Spleen (tissue), 11 donors: Measurements from ENCODE around the gene AK2. TPM values are rescaled to one million over a fixed set of nuclear protein-coding genes. Genes with fewer than 3 reads are reported as not detected.

Experiments used
- DNase-seq: peaks from one replicate; pipeline ENCODE4 v3.0.0-alpha.2; 2020
- H3K27ac ChIP-seq, 8 donors: fragments of 200-600 bp; sonication (generic) in 7 of 8; 1 replicate in 4 of 8; 2 replicates in 4 of 8; pipeline versions ENCODE4 v1.5.0 to v1.8.0; 2016 to 2021; ENCODE audit warnings: inconsistent platforms in 4 of 8, mild to moderate bottlenecking in 4 of 8, moderate library complexity in 1 of 8
- H3K27me3 ChIP-seq, 7 donors: fragments of 200-600 bp; sonication (generic) in 6 of 7; replicated peaks in 1 of 7; 1 replicate in 4 of 7; 2 replicates in 3 of 7; pipeline versions ENCODE4 v1.5.0 to v1.8.0; 2016 to 2021; ENCODE audit warnings: inconsistent platforms in 3 of 7, mild to moderate bottlenecking in 1 of 7
- H3K36me3 ChIP-seq, 6 donors: fragments of 200-600 bp; sonication (generic) in 5 of 6; 1 replicate in 4 of 6; 2 replicates in 2 of 6; pipeline versions ENCODE4 v1.5.0 to v1.8.0; 2016 to 2021; ENCODE audit warnings: inconsistent platforms in 2 of 6
- H3K4me1 ChIP-seq, 6 donors: fragments of 200-600 bp; sonication (generic) in 5 of 6; 1 replicate in 3 of 6; 2 replicates in 3 of 6; pipeline versions ENCODE4 v1.5.0 to v1.8.0; 2016 to 2021; ENCODE audit warnings: inconsistent platforms in 3 of 6
- H3K4me3 ChIP-seq, 8 donors: fragments of 200-600 bp; sonication (generic) in 7 of 8; 1 replicate in 4 of 8; 2 replicates in 4 of 8; pipeline versions ENCODE4 v1.5.0 to v1.8.0; 2016 to 2021; ENCODE audit warnings: inconsistent platforms in 4 of 8, mild to moderate bottlenecking in 4 of 8, moderate library complexity in 2 of 8
- H3K9me3 ChIP-seq, 8 donors: fragments of 200-600 bp; sonication (generic) in 7 of 8; 1 replicate in 4 of 8; 2 replicates in 4 of 8; pipeline versions ENCODE4 v1.5.0 to v1.8.0; 2016 to 2021; ENCODE audit warnings: inconsistent platforms in 4 of 8
- CTCF ChIP-seq, 11 experiments: fragments of 200-600 bp in 7 of 11; fragments of 450-650 bp in 4 of 11; sonication (generic) in 4 of 11; IDR thresholded peaks in 8 of 11; conservative IDR thresholded peaks in 3 of 11; 1 replicate in 7 of 11; 2 replicates in 4 of 11; pipeline versions ENCODE4 v1.4.0 to v1.8.0; 2016 to 2021; ENCODE audit warnings: antibody characterized with exemption in 11 of 11, inconsistent platforms in 4 of 11, mild to moderate bottlenecking in 1 of 11
- POLR2A ChIP-seq, 3 donors: fragments of 450-650 bp; IDR thresholded peaks; one replicate each; pipeline ENCODE4 v1.5.1; 2017; ENCODE audit warnings: antibody characterized with exemption in 3 of 3, mild to moderate bottlenecking in 1 of 3
- POLR2AphosphoS5 ChIP-seq, 3 donors: sonication (generic); formaldehyde crosslinking; IDR thresholded peaks; one replicate each; pipeline ENCODE4 v1.5.1; 2017; ENCODE audit warnings: antibody characterized with exemption in 3 of 3
- WGBS, 5 donors: extraction: QIAGEN DNeasy Blood & Tissue Kit in 3 of 5; methylation state at CpG; one replicate each; pipeline versions ENCODE4 v1.1.5 to v1.1.7; 2013 to 2018; 5-methylcytosine and 5-hydroxymethylcytosine counted together
- intact Hi-C: fragments of 100-400 bp; cut with DNase I; formaldehyde crosslinking; loops from one replicate; pipeline ENCODE4 v1.15.0; 2023; ENCODE audit warnings: low total_unique reads
- polyA plus RNA-seq, 3 donors: library from polyadenylated mRNA; stranded (reverse); fragments of 200-250 nt; gene quantifications; one replicate each; pipeline ENCODE4 v1.2.1, GENCODE V29; 2013
- total RNA-seq, 7 donors: library from RNA; depleted of rRNA in 3 of 7; stranded (reverse); fragments of >200 nt in 3 of 7; fragmentation: NEBNext Ultra II Directional in 4 of 7; extraction: Animal tissue kit (Norgen Biotek cat#: 25700) in 4 of 7; gene quantifications; one replicate each; pipeline versions ENCODE4 v1.1.0 to v1.2.1, GENCODE V29; 2016 to 2021
- donor health status: healthy with polysubstance abuse.
- donor health status: DM: no; HTN: no; CAD: no; lungs with moderate emphysema.
- donor health status: DM: no; HTN: no; CAD: no.
- donor health status: Bipolar disorder and iron deficiency.
- donor health status: healthy.
- donor health status: DM: no; HTN: no; CAD: no.
- donor health status: DM: yes; HTN: yes; CAD: no.

The AK2 gene
- total and polyA plus RNA-seq, 10 donors = 42.8 to 139 (median 92.3) TPM

DNA sequence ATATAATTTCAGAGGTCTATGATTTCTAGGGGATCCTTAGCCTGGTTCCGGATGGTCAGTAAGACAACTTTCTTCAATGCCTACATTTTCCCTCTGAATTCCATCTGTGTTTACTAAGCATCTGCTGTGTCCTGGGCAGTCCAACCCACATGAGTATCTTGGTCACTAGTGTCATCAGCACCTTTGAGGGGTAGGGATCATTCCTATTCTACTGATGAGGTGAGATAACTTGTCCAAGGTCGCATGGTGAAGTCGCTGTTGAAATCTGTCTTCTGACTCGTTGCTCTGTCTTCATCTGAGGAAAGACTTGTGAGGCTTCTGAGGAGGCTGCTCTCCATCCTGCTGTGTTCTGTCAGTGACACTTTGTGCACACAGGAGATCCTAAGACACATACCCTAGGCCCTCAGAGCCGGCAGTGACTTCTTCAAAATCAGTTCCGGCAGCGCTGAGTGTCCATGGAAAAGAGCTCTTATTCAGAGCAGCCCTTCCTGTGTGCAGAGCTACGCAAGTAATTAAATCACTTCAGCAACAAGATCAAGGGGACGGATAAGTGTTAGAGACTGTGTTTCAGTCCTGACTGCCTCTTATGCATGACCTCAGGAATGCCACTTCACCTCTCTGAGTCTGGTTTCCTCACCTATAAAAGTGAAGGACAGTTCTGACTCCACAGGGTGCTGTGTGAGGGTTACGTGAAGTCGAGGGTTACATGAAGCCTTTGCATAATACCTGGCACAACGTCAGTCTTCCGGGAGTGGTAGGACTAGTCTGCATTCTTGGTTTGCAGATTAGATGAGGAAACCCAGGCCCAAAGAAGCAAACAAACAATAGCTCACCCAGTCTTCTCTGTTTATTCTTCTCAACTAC is 28.4 kb downstream of the AK2 start:
- H3K4me1 ChIP-seq = peaks cover 7 to 62% (median 23%) of the 10 kb centered on the region in 6 donors
- peaks cover 0 to 60% (median 37%) of the 10 kb centered on the region in 6 donors for H3K36me3 ChIP-seq
- WGBS, 5 donors = 68 to 90% (median 83%) methylated on average over 13 of the region's 13 CpGs
- no peaks in the 10 kb centered on the region for H3K27me3 ChIP-seq
- H3K4me3 ChIP-seq = peak overlapping the region in 1 of 8 donors; percentile 10
- intact Hi-C loops = loop anchor here (10.0 kb wide), 1 partner anchor 73 kb away; no protein-coding TSS in a partner anchor
- no peaks in the 10 kb centered on the region for H3K9me3 ChIP-seq
- TF ChIP-seq CTCF (IDR thresholded peaks at IDR 0.05 in 8 of 11, conservative IDR thresholded peaks at IDR 0.05 in 3 of 11) (no peak), POLR2AphosphoS5 (IDR thresholded peaks at IDR 0.05) (peak in 1 of 3 donors; percentile 53), POLR2A (IDR thresholded peaks at IDR 0.05) (no peak)
- H3K27ac ChIP-seq = peak overlapping the region in 7 of 8 donors; percentile 40 to 78 (median 71)
- no peak for DNase-seq

- DNase-seq = no peak
- Histone ChIP-seq H3K27ac (peak overlapping the region in 4 of 8 donors; percentile 45 to 78 (median 74)), H3K36me3 (peaks cover 0 to 51% (median 30%) of the 10 kb centered on the region in 6 donors), H3K4me1 (peaks cover 7 to 62% (median 23%) of the 10 kb centered on the region in 6 donors), H3K27me3 (no peaks in the 10 kb centered on the region), H3K9me3 (no peaks in the 10 kb centered on the region), H3K4me3 (no peak overlapping the region)
- intact Hi-C loops = loop anchor here (10.0 kb wide), 1 partner anchor 73 kb away; no protein-coding TSS in a partner anchor
- WGBS, 5 donors = 73 to 86% (median 83%) methylated on average over 6 of the region's 6 CpGs
- TF ChIP-seq POLR2A (IDR thresholded peaks at IDR 0.05) = no peak
- TF ChIP-seq CTCF (IDR thresholded peaks at IDR 0.05 in 8 of 11, conservative IDR thresholded peaks at IDR 0.05 in 3 of 11) = peak in 7 of 11 experiments; percentile 21 to 45 (median 33)
- no peak for TF ChIP-seq POLR2AphosphoS5 (IDR thresholded peaks at IDR 0.05)
These were observed 29.3 kb downstream of the AK2 start for GRCh38 chr1:33007190-33008050.

DNA sequence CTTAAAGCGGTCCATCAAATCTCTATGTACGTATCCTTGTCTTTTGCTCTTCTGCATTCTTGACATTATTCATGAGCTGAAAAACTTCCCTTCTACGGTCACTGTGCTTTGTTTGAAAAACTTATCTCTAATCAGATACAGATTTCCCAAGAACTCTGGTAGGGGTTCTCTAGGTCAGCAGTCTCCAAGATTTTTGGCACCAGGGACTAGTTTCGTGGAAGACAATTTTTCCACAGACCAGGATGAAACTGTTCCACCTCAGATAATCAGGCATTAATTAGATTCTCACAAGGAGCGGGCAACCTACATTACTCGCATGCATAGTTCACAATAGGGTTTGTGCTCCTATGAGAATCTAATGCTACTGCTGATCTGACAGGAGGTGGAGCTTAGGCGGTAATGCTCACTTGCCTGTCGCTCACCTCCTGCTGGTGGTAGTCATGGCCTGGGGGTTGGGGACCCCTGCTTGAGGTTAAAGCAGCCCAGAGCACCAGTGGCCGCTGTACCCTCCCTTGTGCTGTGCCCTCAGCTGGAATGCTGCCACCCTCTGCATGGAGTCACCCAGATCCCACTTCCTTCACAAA is 30.8 kb downstream of the AK2 start:
- intact Hi-C loops = loop anchor here (10.0 kb wide), 1 partner anchor 71 kb away; no protein-coding TSS in a partner anchor
- Histone ChIP-seq H3K4me3 (no peak overlapping the region), H3K27me3 (no peaks in the 10 kb centered on the region), H3K9me3 (no peaks in the 10 kb centered on the region), H3K4me1 (peaks cover 2 to 47% (median 15%) of the 10 kb centered on the region in 6 donors), H3K27ac (peak overlapping the region in 3 of 8 donors; percentile 13 to 38 (median 20)), H3K36me3 (peaks cover 0 to 36% (median 20%) of the 10 kb centered on the region in 6 donors)
- TF ChIP-seq CTCF (IDR thresholded peaks at IDR 0.05 in 8 of 11, conservative IDR thresholded peaks at IDR 0.05 in 3 of 11) (no peak), POLR2AphosphoS5 (IDR thresholded peaks at IDR 0.05) (no peak), POLR2A (IDR thresholded peaks at IDR 0.05) (no peak)
- DNase-seq = no peak
- 80 to 88% (median 84%) methylated on average over 9 of the region's 9 CpGs for WGBS, 5 donors
